ENCODE data around the gene LMBR1.

LMBR1 gene

DNA sequence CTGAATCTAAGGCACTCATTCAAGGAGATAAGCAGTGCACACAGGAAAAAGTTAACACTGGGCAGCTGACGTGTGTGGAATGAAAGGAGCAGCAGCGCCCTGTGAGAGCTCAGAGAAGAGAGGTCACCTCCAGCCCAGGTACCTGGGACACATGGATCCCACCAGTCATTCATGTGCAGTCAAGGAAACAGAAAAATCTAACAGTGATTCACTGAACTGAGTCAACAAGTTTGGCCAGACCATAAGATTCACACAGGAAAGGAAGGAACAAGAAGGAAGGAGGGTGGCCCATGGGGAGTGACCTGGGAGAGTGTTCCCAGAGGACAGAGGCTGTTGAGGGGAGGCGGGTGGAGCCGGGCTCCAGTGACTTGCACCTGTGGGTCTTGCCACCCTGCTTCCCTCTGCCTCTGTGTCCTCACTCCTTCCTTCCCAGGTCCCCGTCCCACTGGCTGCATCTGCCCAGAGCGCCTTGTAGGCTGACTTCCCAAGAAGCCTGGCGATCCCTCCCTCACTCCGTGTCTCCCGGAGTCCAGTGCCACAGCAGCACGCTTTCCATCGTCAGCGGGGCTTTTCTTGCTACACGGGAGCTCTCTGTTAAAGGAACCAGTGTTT lies 224.7 kb downstream of the LMBR1 start:
- no peaks in the 10 kb centered on the region for H4K20me1 ChIP-seq (ENCODE audit: control insufficient read depth, insufficient read depth, low read depth, low read length)
- H3K36me3 ChIP-seq (ENCODE audit: control insufficient read depth, low read length): peaks cover 5% of the 10 kb centered on the region; the same call in 1 of the 2 replicates
- no peaks in the 10 kb centered on the region for H3K27me3 ChIP-seq (ENCODE audit: control insufficient read depth, low read length)
- no peaks in the 10 kb centered on the region for H3K79me2 ChIP-seq (ENCODE audit: control insufficient read depth, low read length)
- TF ChIP-seq, protein P1, sequence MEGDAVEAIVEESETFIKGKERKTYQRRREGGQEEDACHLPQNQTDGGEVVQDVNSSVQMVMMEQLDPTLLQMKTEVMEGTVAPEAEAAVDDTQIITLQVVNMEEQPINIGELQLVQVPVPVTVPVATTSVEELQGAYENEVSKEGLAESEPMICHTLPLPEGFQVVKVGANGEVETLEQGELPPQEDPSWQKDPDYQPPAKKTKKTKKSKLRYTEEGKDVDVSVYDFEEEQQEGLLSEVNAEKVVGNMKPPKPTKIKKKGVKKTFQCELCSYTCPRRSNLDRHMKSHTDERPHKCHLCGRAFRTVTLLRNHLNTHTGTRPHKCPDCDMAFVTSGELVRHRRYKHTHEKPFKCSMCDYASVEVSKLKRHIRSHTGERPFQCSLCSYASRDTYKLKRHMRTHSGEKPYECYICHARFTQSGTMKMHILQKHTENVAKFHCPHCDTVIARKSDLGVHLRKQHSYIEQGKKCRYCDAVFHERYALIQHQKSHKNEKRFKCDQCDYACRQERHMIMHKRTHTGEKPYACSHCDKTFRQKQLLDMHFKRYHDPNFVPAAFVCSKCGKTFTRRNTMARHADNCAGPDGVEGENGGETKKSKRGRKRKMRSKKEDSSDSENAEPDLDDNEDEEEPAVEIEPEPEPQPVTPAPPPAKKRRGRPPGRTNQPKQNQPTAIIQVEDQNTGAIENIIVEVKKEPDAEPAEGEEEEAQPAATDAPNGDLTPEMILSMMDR (IDR thresholded peaks at IDR 0.05; ENCODE audit: low read depth, low read length, poor library complexity, severe bottlenecking): no peak
- no peak for TF ChIP-seq EZH2phosphoT487 (IDR thresholded peaks at IDR 0.05; ENCODE audit: borderline replicate concordance, low read length)
- no peak overlapping the region for H3K27ac ChIP-seq (ENCODE audit: low read depth, low read length)
- H3K4me1 ChIP-seq (ENCODE audit: control insufficient read depth, low read length): no peaks in the 10 kb centered on the region
- H3K4me3 ChIP-seq (ENCODE audit: low read length): no peak overlapping the region
- no peak overlapping the region for H3K4me2 ChIP-seq (ENCODE audit: low read length)
- H3K9me3 ChIP-seq (ENCODE audit: control insufficient read depth, insufficient read depth, low read length): no peaks in the 10 kb centered on the region
- no peaks in the 10 kb centered on the region for H3K9me2 ChIP-seq (replicated peaks; ENCODE audit: control insufficient read depth, low read length)
- no peaks in the 10 kb centered on the region for H3F3A ChIP-seq (ENCODE audit: control insufficient read depth, insufficient read depth)

DNA sequence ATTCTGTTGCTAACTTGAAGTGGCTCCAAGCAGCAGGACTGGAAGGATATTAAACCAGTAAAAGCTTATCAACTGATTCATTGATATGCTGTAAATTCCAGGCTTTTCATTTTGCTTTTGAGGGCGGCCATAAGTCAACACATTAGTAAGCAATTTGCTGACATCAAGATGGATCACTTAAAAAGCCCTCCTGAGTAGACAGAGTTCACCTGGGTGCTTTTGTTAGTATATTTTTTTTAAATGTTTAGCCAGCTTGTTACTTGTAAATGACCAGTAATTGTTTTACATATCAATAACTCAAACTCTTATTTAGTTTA lies 225.9 kb downstream of the LMBR1 start:
- Histone ChIP-seq H3K27ac (ENCODE audit: low read depth, low read length) (no peak overlapping the region), H3K4me2 (ENCODE audit: low read length) (no peak overlapping the region), H3K4me1 (ENCODE audit: control insufficient read depth, low read length) (no peaks in the 10 kb centered on the region), H3K4me3 (ENCODE audit: low read length) (no peak overlapping the region), H3K9me3 (ENCODE audit: control insufficient read depth, insufficient read depth, low read length) (no peaks in the 10 kb centered on the region), H3K27me3 (ENCODE audit: control insufficient read depth, low read length) (no peaks in the 10 kb centered on the region), H3K79me2 (ENCODE audit: control insufficient read depth, low read length) (no peaks in the 10 kb centered on the region), H4K20me1 (ENCODE audit: control insufficient read depth, insufficient read depth, low read depth, low read length) (no peaks in the 10 kb centered on the region), H3K36me3 (ENCODE audit: control insufficient read depth, low read length) (no peaks in the 10 kb centered on the region; the same call in 1 of the 2 replicates), H3F3A (ENCODE audit: control insufficient read depth, insufficient read depth) (no peaks in the 10 kb centered on the region), H3K9me2 (replicated peaks; ENCODE audit: control insufficient read depth, low read length) (no peaks in the 10 kb centered on the region)
- TF ChIP-seq, protein P1 (IDR thresholded peaks at IDR 0.05; ENCODE audit: low read depth, low read length, poor library complexity, severe bottlenecking): no peak
- no peak for TF ChIP-seq EZH2phosphoT487 (IDR thresholded peaks at IDR 0.05; ENCODE audit: borderline replicate concordance, low read length)

DNA sequence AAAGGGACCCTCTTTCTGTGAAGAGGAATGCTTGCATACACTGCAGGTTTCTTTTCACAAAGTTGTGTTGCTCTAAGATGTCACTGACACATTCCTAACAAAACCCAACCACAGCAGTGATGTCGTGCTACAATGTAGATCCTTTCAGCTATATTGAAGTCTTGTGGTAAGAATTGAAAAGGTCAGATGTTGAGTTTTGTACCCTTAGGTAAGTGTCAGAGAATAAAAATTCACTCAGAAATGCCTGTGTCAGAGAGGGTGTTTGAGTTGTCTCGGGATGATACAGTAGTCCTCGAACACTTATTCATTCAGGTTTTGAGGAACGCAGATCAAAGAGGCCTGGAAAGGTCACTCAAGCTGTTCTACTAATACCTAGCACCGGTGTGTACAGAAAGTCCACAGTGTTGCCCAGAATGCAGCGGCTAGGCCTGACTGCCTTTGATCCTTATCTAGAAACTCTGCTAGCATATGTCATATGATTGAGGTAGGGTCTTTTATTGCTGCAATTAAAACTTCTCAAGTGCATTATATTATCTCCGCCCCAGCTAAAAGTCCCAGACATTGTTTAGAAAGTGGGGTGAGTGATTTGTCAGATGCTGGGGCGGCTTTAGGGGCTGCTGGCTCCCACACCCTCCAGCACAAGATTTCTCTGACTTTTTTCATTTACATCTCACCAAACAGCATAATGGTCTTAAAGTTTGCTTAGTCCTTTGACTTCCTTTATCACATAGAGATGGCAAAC lies 226.4 kb downstream of the LMBR1 start:
- Histone ChIP-seq H3K27me3 (ENCODE audit: control insufficient read depth, low read length) (no peaks in the 10 kb centered on the region), H3K9me3 (ENCODE audit: control insufficient read depth, insufficient read depth, low read length) (no peaks in the 10 kb centered on the region), H3F3A (ENCODE audit: control insufficient read depth, insufficient read depth) (no peaks in the 10 kb centered on the region), H3K36me3 (ENCODE audit: control insufficient read depth, low read length) (no peaks in the 10 kb centered on the region), H3K27ac (ENCODE audit: low read depth, low read length) (no peak overlapping the region), H3K4me2 (ENCODE audit: low read length) (no peak overlapping the region), H3K9me2 (replicated peaks; ENCODE audit: control insufficient read depth, low read length) (no peaks in the 10 kb centered on the region), H3K4me3 (ENCODE audit: low read length) (no peak overlapping the region), H3K79me2 (ENCODE audit: control insufficient read depth, low read length) (no peaks in the 10 kb centered on the region), H4K20me1 (ENCODE audit: control insufficient read depth, insufficient read depth, low read depth, low read length) (no peaks in the 10 kb centered on the region), H3K4me1 (ENCODE audit: control insufficient read depth, low read length) (no peaks in the 10 kb centered on the region)
- TF ChIP-seq, protein P1 (IDR thresholded peaks at IDR 0.05; ENCODE audit: low read depth, low read length, poor library complexity, severe bottlenecking): no peak
- TF ChIP-seq EZH2phosphoT487 (IDR thresholded peaks at IDR 0.05; ENCODE audit: borderline replicate concordance, low read length): no peak

Data from DOHH2 (cell line).